ENCODE measurements around the gene LECT2.

The LECT2 gene

DNA sequence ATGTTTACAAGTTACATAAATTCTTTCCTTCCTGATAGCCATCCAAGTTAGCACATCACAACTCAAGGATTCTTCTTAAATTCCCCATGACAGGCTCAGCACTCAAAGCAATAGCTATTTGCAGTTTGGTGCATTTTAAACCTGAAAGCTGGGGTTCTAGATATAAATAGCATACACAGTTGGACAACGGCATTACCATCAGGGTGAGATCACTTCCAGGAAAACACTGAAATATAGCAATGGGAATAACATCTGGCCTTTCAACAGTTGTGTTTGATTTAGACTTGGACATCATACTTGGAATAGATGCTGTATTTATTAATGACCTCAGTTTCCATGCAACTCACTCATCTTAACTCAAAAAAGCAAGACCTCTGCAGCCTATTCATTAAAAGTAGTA is 24.7 kb upstream of the LECT2 start:
- no peak overlapping the region for H3K27ac ChIP-seq (ENCODE audit: low read length)
- H3K4me3 ChIP-seq (ENCODE audit: low read length), result no peak overlapping the region
- peaks cover 4% of the 10 kb centered on the region; the same call in 1 of the 2 replicates for H3K4me1 ChIP-seq (ENCODE audit: control insufficient read depth, insufficient read depth, low read length)
- H3K9me3 ChIP-seq (ENCODE audit: control insufficient read depth, insufficient read depth, low read length), result no peaks in the 10 kb centered on the region
- no CpG with 5 or more reads among the region's 1 CpG for WGBS (ENCODE audit: insufficient coverage, insufficient read length)
- DNase-seq (ENCODE audit: low read depth, low spot score), result no peak
- H3K27me3 ChIP-seq (ENCODE audit: control insufficient read depth, insufficient read depth, low read length), result no peaks in the 10 kb centered on the region; the same call in 1 of the 2 replicates
- no peaks in the 10 kb centered on the region for H3K36me3 ChIP-seq (ENCODE audit: control insufficient read depth, insufficient read depth, low read length)

DNA sequence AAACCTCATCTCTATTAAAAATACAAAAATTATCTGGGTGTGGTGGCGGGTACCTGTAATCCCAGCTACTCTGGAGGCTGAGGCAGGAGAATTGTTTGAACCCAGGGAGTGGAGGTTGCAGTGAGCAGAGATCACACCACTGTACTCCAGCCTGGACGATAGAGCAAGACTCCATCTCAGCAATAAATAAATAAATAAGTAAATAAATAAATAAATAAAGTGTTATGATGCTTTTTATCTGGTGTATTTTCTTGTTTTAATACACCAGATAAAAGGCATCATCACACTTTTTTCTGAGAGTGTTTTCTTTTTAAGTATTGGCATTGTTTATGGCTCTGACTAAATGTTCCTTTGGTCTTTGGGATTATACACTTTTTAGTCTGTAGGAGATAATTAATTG is 24.2 kb upstream of the LECT2 start:
- H3K4me3 ChIP-seq (ENCODE audit: low read length), result no peak overlapping the region
- H3K27me3 ChIP-seq (ENCODE audit: control insufficient read depth, insufficient read depth, low read length), result no peaks in the 10 kb centered on the region; the same call in 1 of the 2 replicates
- DNase-seq (ENCODE audit: low read depth, low spot score), result no peak
- H3K4me1 ChIP-seq (ENCODE audit: control insufficient read depth, insufficient read depth, low read length), result peaks cover 4% of the 10 kb centered on the region; the same call in 1 of the 2 replicates
- no CpG with 5 or more reads among the region's 2 CpGs for WGBS (ENCODE audit: insufficient coverage, insufficient read length)
- H3K9me3 ChIP-seq (ENCODE audit: control insufficient read depth, insufficient read depth, low read length), result no peaks in the 10 kb centered on the region
- no peaks in the 10 kb centered on the region for H3K36me3 ChIP-seq (ENCODE audit: control insufficient read depth, insufficient read depth, low read length)
- H3K27ac ChIP-seq (ENCODE audit: low read length), result no peak overlapping the region

DNA sequence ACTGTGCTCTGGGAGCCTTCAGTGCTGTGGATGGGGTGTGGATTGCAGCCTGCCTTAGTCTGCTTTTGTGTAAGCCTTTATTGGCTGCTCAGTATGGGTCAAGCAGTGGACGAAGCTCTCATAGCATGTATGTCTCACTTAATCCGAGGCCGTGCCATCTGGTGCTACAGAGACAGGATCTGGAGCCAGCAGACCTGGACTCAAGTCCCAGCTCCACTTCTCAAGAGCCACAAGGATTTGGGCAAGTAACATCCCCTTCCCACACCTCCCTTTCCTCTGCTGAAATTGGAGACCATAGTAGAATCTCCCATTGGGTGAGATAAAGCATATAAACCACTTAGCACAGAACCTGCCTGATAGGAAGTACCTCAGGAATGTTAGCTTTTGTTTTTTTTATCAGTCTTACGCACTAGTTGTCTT is 23.4 kb upstream of the LECT2 start:
- Histone ChIP-seq H3K9me3 (ENCODE audit: control insufficient read depth, insufficient read depth, low read length) (no peaks in the 10 kb centered on the region), H3K4me3 (ENCODE audit: low read length) (no peak overlapping the region), H3K36me3 (ENCODE audit: control insufficient read depth, insufficient read depth, low read length) (no peaks in the 10 kb centered on the region), H3K4me1 (ENCODE audit: control insufficient read depth, insufficient read depth, low read length) (peaks cover 4% of the 10 kb centered on the region; the same call in 1 of the 2 replicates), H3K27me3 (ENCODE audit: control insufficient read depth, insufficient read depth, low read length) (no peaks in the 10 kb centered on the region; the same call in 1 of the 2 replicates), H3K27ac (ENCODE audit: low read length) (no peak overlapping the region)
- WGBS (ENCODE audit: insufficient coverage, insufficient read length), result no CpG with 5 or more reads among the region's 4 CpGs
- DNase-seq (ENCODE audit: low read depth, low spot score), result no peak

DNA sequence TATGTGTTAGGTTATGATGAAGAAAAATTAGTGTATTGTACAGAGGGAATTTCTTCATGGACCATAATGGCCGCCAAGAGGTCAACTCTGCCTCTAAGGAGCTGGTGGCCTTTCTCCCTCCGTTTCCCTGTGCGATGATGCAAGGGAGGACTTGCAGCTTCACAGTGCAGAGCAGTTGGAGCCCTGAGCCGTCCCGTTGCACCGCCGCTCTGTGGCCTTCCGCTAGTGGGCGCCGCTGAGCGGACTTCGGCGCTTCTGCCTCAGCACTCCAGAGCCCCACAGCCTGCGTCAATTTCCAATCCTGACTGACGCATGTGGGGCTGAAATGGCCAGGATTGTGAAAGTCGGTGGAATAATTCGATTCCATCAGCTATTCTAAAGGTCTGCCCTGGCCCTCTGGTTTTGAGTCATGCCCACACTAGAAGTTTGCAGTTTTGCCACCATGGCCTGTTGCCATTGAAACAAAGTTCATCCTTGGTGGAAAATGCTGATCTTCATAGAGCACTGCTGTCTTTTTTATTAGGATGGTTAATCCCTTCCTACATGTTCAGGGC is 22.7 kb upstream of the LECT2 start:
- peak; percentile 67 for DNase-seq (ENCODE audit: low read depth, low spot score)
- Histone ChIP-seq H3K27ac (ENCODE audit: low read length) (no peak overlapping the region), H3K36me3 (ENCODE audit: control insufficient read depth, insufficient read depth, low read length) (no peaks in the 10 kb centered on the region), H3K27me3 (ENCODE audit: control insufficient read depth, insufficient read depth, low read length) (no peaks in the 10 kb centered on the region; the same call in 1 of the 2 replicates), H3K4me1 (ENCODE audit: control insufficient read depth, insufficient read depth, low read length) (peaks cover 4% of the 10 kb centered on the region; the same call in 1 of the 2 replicates), H3K4me3 (ENCODE audit: low read length) (no peak overlapping the region), H3K9me3 (ENCODE audit: control insufficient read depth, insufficient read depth, low read length) (no peaks in the 10 kb centered on the region)
- no CpG with 5 or more reads among the region's 17 CpGs for WGBS (ENCODE audit: insufficient coverage, insufficient read length)

DNA sequence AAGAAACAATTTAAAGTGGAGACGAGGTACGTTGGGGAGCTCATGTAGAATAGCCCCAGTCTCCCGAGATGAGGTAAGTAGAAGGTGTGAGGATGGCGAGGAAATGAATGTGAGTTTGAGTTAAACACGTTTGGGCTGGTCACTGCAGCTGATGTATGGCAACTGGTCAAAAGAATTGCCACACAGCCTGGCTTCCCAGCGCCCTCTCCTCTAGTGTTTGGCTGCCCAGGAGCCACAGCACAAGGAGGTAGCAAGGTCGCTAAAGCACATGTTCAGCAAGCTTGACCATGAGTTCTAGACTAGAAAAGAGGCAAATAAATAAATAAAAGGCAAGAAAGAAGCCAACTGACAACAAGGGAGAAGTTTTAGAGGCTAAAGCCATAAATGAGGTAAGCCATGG is 21.4 kb upstream of the LECT2 start:
- no peak overlapping the region for H3K27ac ChIP-seq (ENCODE audit: low read length)
- whole genome bisulfite sequencing (ENCODE audit: insufficient coverage, insufficient read length), result 100% methylated on average over 1 of the region's 7 CpGs

DNA sequence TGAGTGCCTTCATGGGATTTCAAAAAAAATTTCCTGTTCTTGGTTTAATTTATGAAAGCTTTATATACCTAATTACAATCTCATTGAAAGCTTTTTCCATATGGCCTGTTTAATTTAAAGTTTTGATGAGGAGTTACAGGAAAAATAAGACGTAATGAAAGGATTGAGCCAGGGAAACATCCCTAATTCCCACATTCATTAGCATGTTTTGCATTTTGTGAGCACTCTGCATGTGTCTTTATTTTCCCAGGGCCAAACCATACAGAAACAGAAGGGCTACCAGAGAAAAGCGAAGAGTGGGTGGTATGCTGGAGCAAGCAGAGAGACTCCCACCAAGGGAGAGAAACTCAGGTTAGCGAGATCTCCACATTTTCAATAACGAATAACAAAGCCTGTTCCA is 20.3 kb upstream of the LECT2 start:
- Histone ChIP-seq H3K4me3 (ENCODE audit: low read length) (no peak overlapping the region), H3K27me3 (ENCODE audit: control insufficient read depth, insufficient read depth, low read length) (no peaks in the 10 kb centered on the region; the same call in 1 of the 2 replicates), H3K9me3 (ENCODE audit: control insufficient read depth, insufficient read depth, low read length) (no peaks in the 10 kb centered on the region), H3K27ac (ENCODE audit: low read length) (no peak overlapping the region), H3K36me3 (ENCODE audit: control insufficient read depth, insufficient read depth, low read length) (no peaks in the 10 kb centered on the region), H3K4me1 (ENCODE audit: control insufficient read depth, insufficient read depth, low read length) (peaks cover 4% of the 10 kb centered on the region; the same call in 1 of the 2 replicates)
- no CpG with 5 or more reads among the region's 4 CpGs for WGBS (ENCODE audit: insufficient coverage, insufficient read length)
- no peak for DNase-seq (ENCODE audit: low read depth, low spot score)

More for the DNA sequence above, 21.4 kb upstream of the LECT2 start:
- Histone ChIP-seq H3K4me3 (ENCODE audit: low read length) (no peak overlapping the region), H3K9me3 (ENCODE audit: control insufficient read depth, insufficient read depth, low read length) (no peaks in the 10 kb centered on the region), H3K36me3 (ENCODE audit: control insufficient read depth, insufficient read depth, low read length) (no peaks in the 10 kb centered on the region), H3K27me3 (ENCODE audit: control insufficient read depth, insufficient read depth, low read length) (no peaks in the 10 kb centered on the region; the same call in 1 of the 2 replicates), H3K4me1 (ENCODE audit: control insufficient read depth, insufficient read depth, low read length) (peaks cover 4% of the 10 kb centered on the region; the same call in 1 of the 2 replicates)
- DNase-seq (ENCODE audit: low read depth, low spot score), result no peak

DNA sequence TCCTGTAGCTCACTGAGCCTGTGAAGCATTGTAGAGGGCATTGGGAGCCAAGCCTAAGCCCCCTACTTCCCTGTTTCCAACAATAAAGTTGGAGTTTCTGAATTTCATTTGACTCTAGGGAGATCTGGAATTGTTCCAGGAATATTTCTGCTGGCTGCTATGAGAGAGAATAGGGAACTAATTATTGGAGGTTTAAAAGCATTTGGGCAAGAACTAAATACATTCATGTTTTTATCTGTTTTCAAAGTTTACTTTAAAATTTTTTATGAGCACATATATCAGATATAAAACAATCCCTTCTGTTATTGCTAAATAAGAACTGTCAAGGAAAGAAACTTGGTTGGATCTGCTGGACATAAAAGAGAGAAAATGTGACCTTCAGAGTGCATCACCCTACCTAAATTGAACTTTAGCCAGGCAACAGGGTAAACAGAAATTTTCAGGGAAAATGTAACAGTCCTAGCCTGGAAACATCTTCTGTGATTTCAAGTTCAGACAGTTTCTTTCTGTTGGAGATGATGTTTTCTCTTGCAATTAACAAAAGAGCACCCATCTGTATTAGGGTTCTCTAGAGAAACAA is 19.3 kb upstream of the LECT2 start:
- H3K4me3 ChIP-seq (ENCODE audit: low read length), result no peak overlapping the region
- peaks cover 4% of the 10 kb centered on the region; the same call in 1 of the 2 replicates for H3K4me1 ChIP-seq (ENCODE audit: control insufficient read depth, insufficient read depth, low read length)
- H3K9me3 ChIP-seq (ENCODE audit: control insufficient read depth, insufficient read depth, low read length), result no peaks in the 10 kb centered on the region
- no peak overlapping the region for H3K27ac ChIP-seq (ENCODE audit: low read length)
- no peaks in the 10 kb centered on the region for H3K36me3 ChIP-seq (ENCODE audit: control insufficient read depth, insufficient read depth, low read length)
- no peak for DNase-seq (ENCODE audit: low read depth, low spot score)
- H3K27me3 ChIP-seq (ENCODE audit: control insufficient read depth, insufficient read depth, low read length), result no peaks in the 10 kb centered on the region; the same call in 1 of the 2 replicates

DNA sequence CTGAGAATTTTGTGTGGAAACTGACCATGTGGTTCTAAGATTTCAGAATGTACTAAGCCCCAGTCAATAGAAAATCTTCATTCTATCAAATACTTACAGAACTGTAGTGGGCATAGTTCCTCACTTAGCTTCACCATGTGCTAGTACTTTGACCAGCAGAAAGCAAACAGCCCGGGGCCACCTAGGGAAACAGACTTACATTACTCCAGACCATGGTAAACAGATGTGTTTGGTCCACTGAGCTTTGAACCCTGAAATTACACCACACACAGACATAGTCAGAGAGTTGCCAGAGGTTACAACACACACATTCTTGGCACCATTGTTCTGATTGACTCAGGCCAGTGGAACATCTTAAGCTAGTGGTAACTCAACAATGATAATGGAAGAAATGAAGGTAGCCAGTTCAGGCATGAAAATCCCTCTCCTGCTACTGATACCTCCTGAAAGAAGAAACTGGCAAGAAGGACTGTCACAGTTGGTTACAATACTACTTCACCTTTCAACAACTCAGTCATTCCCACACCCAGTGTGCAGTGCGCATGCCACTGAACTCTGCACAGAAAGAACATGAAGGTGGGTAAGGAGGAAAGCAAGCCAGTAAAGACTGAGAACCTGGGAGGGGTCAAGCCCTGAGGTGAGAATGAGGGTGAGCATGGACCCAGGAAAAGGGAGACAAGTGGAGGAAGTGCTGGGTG is 18.7 kb upstream of the LECT2 start:
- H3K4me1 ChIP-seq (ENCODE audit: control insufficient read depth, insufficient read depth, low read length), result peaks cover 4% of the 10 kb centered on the region; the same call in 1 of the 2 replicates
- no peak overlapping the region for H3K27ac ChIP-seq (ENCODE audit: low read length)
- no peak for DNase-seq (ENCODE audit: low read depth, low spot score)
- no peaks in the 10 kb centered on the region; the same call in 1 of the 2 replicates for H3K27me3 ChIP-seq (ENCODE audit: control insufficient read depth, insufficient read depth, low read length)
- H3K9me3 ChIP-seq (ENCODE audit: control insufficient read depth, insufficient read depth, low read length), result no peaks in the 10 kb centered on the region
- no peak overlapping the region for H3K4me3 ChIP-seq (ENCODE audit: low read length)
- H3K36me3 ChIP-seq (ENCODE audit: control insufficient read depth, insufficient read depth, low read length), result no peaks in the 10 kb centered on the region
- no CpG with 5 or more reads among the region's 2 CpGs for WGBS (ENCODE audit: insufficient coverage, insufficient read length)

DNA sequence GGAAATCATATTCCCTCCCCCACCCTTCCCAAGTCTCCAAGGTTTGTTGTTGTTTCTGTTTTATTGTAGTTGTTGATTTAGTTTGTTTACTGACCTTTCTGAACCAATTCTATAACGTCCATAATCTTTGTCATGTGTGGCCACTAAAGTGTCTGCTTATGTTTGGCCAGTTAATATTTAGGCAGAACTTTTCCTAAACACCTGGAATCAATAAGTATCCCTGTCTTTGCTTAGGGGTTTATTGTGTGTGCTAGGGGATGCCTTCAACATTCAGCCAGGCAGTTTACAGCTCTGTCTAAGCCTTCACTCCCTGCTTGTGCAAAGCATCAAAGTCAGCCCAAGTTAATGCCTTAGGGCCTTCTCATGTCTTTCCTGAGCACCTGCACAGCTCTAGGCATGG is 16.9 kb upstream of the LECT2 start:
- H3K27ac ChIP-seq (ENCODE audit: low read length), result no peak overlapping the region
- WGBS (ENCODE audit: insufficient coverage, insufficient read length), result no CpG with 5 or more reads among the region's 1 CpG

DNA sequence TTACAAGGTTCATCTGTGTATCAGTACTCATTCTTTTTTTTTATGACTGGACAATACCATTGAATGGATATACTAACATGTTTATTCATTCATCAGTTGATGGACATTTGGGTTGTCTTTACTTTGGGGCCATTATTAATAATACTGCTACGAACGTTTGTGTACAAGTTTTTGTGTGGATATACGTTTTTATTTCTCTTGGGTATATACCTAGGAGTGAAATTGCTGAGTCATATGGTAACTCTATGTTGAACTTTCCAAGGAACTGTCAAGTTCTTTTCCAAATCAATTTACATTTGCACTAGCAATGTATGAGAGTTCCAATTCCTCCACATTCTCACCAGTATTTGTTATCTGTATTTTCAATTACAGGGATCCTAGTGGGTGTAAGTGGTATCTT is 12.0 kb upstream of the LECT2 start:
- no peaks in the 10 kb centered on the region for H3K36me3 ChIP-seq (ENCODE audit: control insufficient read depth, insufficient read depth, low read length)
- no CpG with 5 or more reads among the region's 3 CpGs for WGBS (ENCODE audit: insufficient coverage, insufficient read length)
- DNase-seq (ENCODE audit: low read depth, low spot score), result no peak
- H3K4me1 ChIP-seq (ENCODE audit: control insufficient read depth, insufficient read depth, low read length), result no peaks in the 10 kb centered on the region
- H3K27me3 ChIP-seq (ENCODE audit: control insufficient read depth, insufficient read depth, low read length), result no peaks in the 10 kb centered on the region
- no peak overlapping the region for H3K4me3 ChIP-seq (ENCODE audit: low read length)
- no peaks in the 10 kb centered on the region for H3K9me3 ChIP-seq (ENCODE audit: control insufficient read depth, insufficient read depth, low read length)
- H3K27ac ChIP-seq (ENCODE audit: low read length), result no peak overlapping the region

More for the DNA sequence above, 16.9 kb upstream of the LECT2 start:
- H3K27me3 ChIP-seq (ENCODE audit: control insufficient read depth, insufficient read depth, low read length), result no peaks in the 10 kb centered on the region
- no peaks in the 10 kb centered on the region for H3K36me3 ChIP-seq (ENCODE audit: control insufficient read depth, insufficient read depth, low read length)
- no peaks in the 10 kb centered on the region; the same call in 1 of the 2 replicates for H3K4me1 ChIP-seq (ENCODE audit: control insufficient read depth, insufficient read depth, low read length)
- no peak overlapping the region for H3K4me3 ChIP-seq (ENCODE audit: low read length)
- DNase-seq (ENCODE audit: low read depth, low spot score), result no peak
- no peaks in the 10 kb centered on the region for H3K9me3 ChIP-seq (ENCODE audit: control insufficient read depth, insufficient read depth, low read length)
